Naive thymus-derived CD4-positive, alpha-beta T cell (primary cell): ENCODE results near the gene APOA4. TPM values are rescaled to one million over a fixed set of nuclear protein-coding genes. Genes with fewer than 3 reads are reported as not detected.
"Not testable (repeated sequence)": the region's sequence is repeated elsewhere in the genome, so short reads cannot be mapped to it uniquely, and the experiment has no call there.

Source experiments
- ATAC-seq: fragments of 150-1000 bp; cut with Tn5 transposase; 2 replicates; pipeline ENCODE4 v1.10.0; 2021; ENCODE audit warnings: mild to moderate bottlenecking, moderate library complexity
- CTCF ChIA-PET: fragments of 350-600 bp; sonication (Branson Sonifier 250); formaldehyde crosslinking; loops from one replicate; lab custom pipeline; 2021; ENCODE audit warnings: antibody characterized with exemption; lab: Charles Lee
- POLR2A ChIA-PET: fragments of 350-600 bp; sonication (Branson Sonifier 250); formaldehyde crosslinking; loops from one replicate; lab custom pipeline; 2021; ENCODE audit warnings: antibody characterized with exemption, inconsistent platforms; lab: Charles Lee
- DNase-seq, 9 donors: peaks; one replicate each; pipeline versions ENCODE4 v3.0.0 to v3.0.0-alpha.2; 2020 to 2022; ENCODE audit warnings: mixed read lengths in 1 of 9
- H3K27ac ChIP-seq: one replicate; pipeline ENCODE4 v1.7.0; 2013; ENCODE audit warnings: mild to moderate bottlenecking, low read depth, low read length, moderate library complexity
- H3K27me3 ChIP-seq, 2 donors: one replicate each; pipeline ENCODE4 v1.7.0; 2013; ENCODE audit warnings: low read length in 2 of 2, mild to moderate bottlenecking in 2 of 2, moderate library complexity in 2 of 2; ENCODE audit not compliant: control insufficient read depth in 2 of 2, insufficient read depth in 2 of 2
- H3K36me3 ChIP-seq, 3 experiments: 1 replicate in 2 of 3; 2 replicates in 1 of 3; pipeline ENCODE4 v1.7.0; 2013; ENCODE audit warnings: low read length in 3 of 3, mild to moderate bottlenecking in 3 of 3, moderate library complexity in 1 of 3; ENCODE audit not compliant: insufficient read depth in 3 of 3, control insufficient read depth in 2 of 3
- H3K4me1 ChIP-seq, 2 donors: one replicate each; pipeline ENCODE4 v1.7.0; 2013; ENCODE audit warnings: low read length in 2 of 2, mild to moderate bottlenecking in 2 of 2, moderate library complexity in 1 of 2; ENCODE audit not compliant: control insufficient read depth in 2 of 2, insufficient read depth in 2 of 2
- H3K4me3 ChIP-seq: 2 replicates; pipeline ENCODE4 v1.7.0; 2013; ENCODE audit warnings: mild to moderate bottlenecking, low read length
- H3K9me3 ChIP-seq, 3 experiments: 1 replicate in 2 of 3; 2 replicates in 1 of 3; pipeline ENCODE4 v1.7.0; 2013; ENCODE audit warnings: low read length in 3 of 3; ENCODE audit not compliant: control insufficient read depth in 2 of 3
- H3K27ac Mint-ChIP-seq, 9 donors: one replicate each; pipeline ENCODE4 v1.8.0; 2020 to 2022; ENCODE audit warnings: mixed read lengths in 9 of 9, mild to moderate bottlenecking in 8 of 9, moderate library complexity in 5 of 9, inconsistent platforms in 2 of 9
- H3K27me3 Mint-ChIP-seq, 5 donors: one replicate each; pipeline ENCODE4 v1.8.0; 2021 to 2022; ENCODE audit warnings: mixed read lengths in 5 of 5, mild to moderate bottlenecking in 1 of 5
- H3K36me3 Mint-ChIP-seq, 5 donors: one replicate each; pipeline ENCODE4 v1.8.0; 2020 to 2022; ENCODE audit warnings: mixed read lengths in 5 of 5, mild to moderate bottlenecking in 3 of 5, inconsistent platforms in 1 of 5
- H3K4me1 Mint-ChIP-seq, 7 donors: one replicate each; pipeline ENCODE4 v1.8.0; 2020 to 2022; ENCODE audit warnings: mixed read lengths in 7 of 7, mild to moderate bottlenecking in 3 of 7, inconsistent platforms in 1 of 7
- H3K4me3 Mint-ChIP-seq, 10 donors: one replicate each; pipeline ENCODE4 v1.8.0; 2020 to 2022; ENCODE audit warnings: mild to moderate bottlenecking in 10 of 10, mixed read lengths in 10 of 10, moderate library complexity in 6 of 10, inconsistent platforms in 2 of 10
- H3K9me3 Mint-ChIP-seq, 11 donors: one replicate each; pipeline ENCODE4 v1.8.0; 2020 to 2022; ENCODE audit warnings: mixed read lengths in 11 of 11, mild to moderate bottlenecking in 4 of 11, inconsistent platforms in 1 of 11, moderate library complexity in 1 of 11
- intact Hi-C, 2 donors: fragments of 100-400 bp; cut with micrococcal nuclease; formaldehyde crosslinking; loops; one replicate each; pipeline ENCODE4 v1.15.1; 2023
- polyA plus RNA-seq, 2 donors: library from polyadenylated mRNA; unstranded; fragments of 300-500 nt; fragmentation: Illumina TruSeq; gene quantifications; one replicate each; pipeline ENCODE4 v1.2.3, GENCODE V29; 2021
- total RNA-seq, 6 experiments: library from RNA in 5 of 6; stranded (reverse) in 5 of 6; gene quantifications; 1 replicate in 5 of 6; 2 replicates in 1 of 6; pipeline ENCODE4 v1.2.3 and lab custom pipeline; 2021 to 2026

Gene APOA4
- total and polyA plus RNA-seq, 7 experiments from 2014 or later, result not detected

DNA sequence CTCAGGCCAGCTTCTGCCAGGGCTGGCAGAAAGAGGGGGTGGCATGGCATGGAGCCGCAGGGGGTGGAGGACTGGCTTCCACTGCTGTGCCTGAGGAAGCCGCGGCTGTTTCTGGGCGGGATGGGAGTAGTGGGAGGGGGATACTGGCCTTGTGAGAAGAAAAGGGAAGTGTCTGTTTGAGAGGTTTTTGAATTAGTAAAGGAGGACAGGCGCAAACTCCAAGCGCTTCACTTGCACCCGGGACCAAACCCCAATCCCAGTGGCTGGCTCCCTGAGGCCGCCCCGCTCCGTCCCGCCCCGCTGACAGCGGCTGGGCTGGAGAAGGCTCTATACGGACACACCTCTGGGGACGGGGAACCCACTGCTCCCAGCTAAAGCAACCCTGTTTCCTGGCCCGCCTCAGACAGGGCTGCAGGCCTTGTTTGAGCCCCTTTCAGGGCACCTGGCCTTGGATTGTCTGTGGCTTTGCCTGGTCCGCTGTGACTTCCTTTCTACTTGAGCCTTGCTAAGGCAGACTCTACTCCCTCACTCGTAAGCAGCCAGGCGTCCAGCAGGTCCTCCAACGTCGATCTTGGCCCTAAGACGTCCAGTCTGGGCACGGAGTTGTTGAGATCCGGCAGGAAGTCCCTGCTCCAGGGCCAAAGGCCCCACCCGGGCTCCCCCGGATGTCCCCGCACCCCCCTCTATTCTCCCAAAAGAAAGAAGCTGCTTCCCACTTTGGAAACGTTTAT, 12.1 kb upstream of the APOA4 start:
- intact Hi-C loops, result loop anchor here (5.0 kb wide), 3 partner anchors 103 to 392 kb away; partner anchors contain the start of gene SIK3 (in 1 of the 2)
- POLR2A ChIA-PET, result interaction anchor here (0.9 to 3.6 kb wide), 12 partner anchors 12 to 397 kb away, joined by 3 to 49 read pairs (median 4); partner anchors contain the start of genes APOA5, PCSK7, RNF214 and ZPR1
- Mint-ChIP-seq H3K27me3 (peaks cover 0 to 4% (median 0%) of the 10 kb centered on the region in 5 donors), H3K36me3 (no peaks in the 10 kb centered on the region), H3K9me3 (no peaks in the 10 kb centered on the region), H3K4me3 (peak overlapping the region; percentile 39 to 84 (median 80)), H3K27ac (peak overlapping the region in 7 of 9 donors; percentile 23 to 75 (median 66)), H3K4me1 (peaks cover 4 to 17% (median 14%) of the 10 kb centered on the region in 7 donors)
- CTCF ChIA-PET, result interaction anchor here (0.6 to 3.3 kb wide), 26 partner anchors 13 to 439 kb away, joined by 3 to 66 read pairs (median 4); partner anchors contain the start of genes APOA5, BUD13 and ZPR1
- Histone ChIP-seq H3K36me3 (no peaks in the 10 kb centered on the region), H3K9me3 (no peaks in the 10 kb centered on the region), H3K4me1 (peaks cover 4 to 9% of the 10 kb centered on the region in 2 donors), H3K27me3 (no peaks in the 10 kb centered on the region), H3K27ac (no peak overlapping the region), H3K4me3 (peak overlapping the region; percentile 71)
- ATAC-seq, result peak; percentile 1
- no peak for DNase-seq

GRCh38 chr11:116834535-116835041, 11.5 kb upstream of the APOA4 start:
- H3K9me3 Mint-ChIP-seq, H3K4me3 ChIP-seq, ATAC-seq, H3K27me3 Mint-ChIP-seq, H3K4me1 ChIP-seq, H3K27ac ChIP-seq, H3K9me3 ChIP-seq, DNase-seq, H3K27me3 ChIP-seq, H3K36me3 Mint-ChIP-seq, H3K36me3 ChIP-seq: not testable (repeated sequence)
- ChIA-PET POLR2A (interaction anchor here (3.6 kb wide), 1 partner anchor 18 kb away, joined by 49 read pairs; no protein-coding TSS in a partner anchor), CTCF (interaction anchor here (2.2 to 3.3 kb wide), 3 partner anchors 14 to 270 kb away, joined by 15 to 66 read pairs (median 17); partner anchors contain the start of gene APOA5)
- peaks cover 4 to 17% (median 14%) of the 10 kb centered on the region in 7 donors for H3K4me1 Mint-ChIP-seq
- intact Hi-C loops, result loop anchor here (5.0 kb wide), 3 partner anchors 102 to 393 kb away; partner anchors contain the start of gene SIK3 (in 1 of the 2)
- H3K4me3 Mint-ChIP-seq, result peak overlapping the region; percentile 35 to 84 (median 54)
- H3K27ac Mint-ChIP-seq, result peak overlapping the region in 2 of 9 donors; percentile 66 to 69

GRCh38 chr11:116833816-116834534, 10.9 kb upstream of the APOA4 start:
- no peak for ATAC-seq
- Mint-ChIP-seq H3K4me3 (peak overlapping the region in 6 of 10 donors; percentile 3 to 55 (median 43)), H3K27ac (no peak overlapping the region), H3K9me3 (no peaks in the 10 kb centered on the region), H3K4me1 (peaks cover 4 to 17% (median 14%) of the 10 kb centered on the region in 7 donors), H3K36me3 (no peaks in the 10 kb centered on the region), H3K27me3 (peaks cover 0 to 4% (median 0%) of the 10 kb centered on the region in 5 donors)
- Histone ChIP-seq H3K27me3 (no peaks in the 10 kb centered on the region), H3K4me1 (peaks cover 4 to 9% of the 10 kb centered on the region in 2 donors), H3K36me3 (no peaks in the 10 kb centered on the region), H3K27ac (no peak overlapping the region), H3K4me3 (no peak overlapping the region), H3K9me3 (no peaks in the 10 kb centered on the region)
- no peak for DNase-seq
- ChIA-PET POLR2A (interaction anchor here (0.6 to 1.0 kb wide), 2 partner anchors 9 to 19 kb away, joined by 3 read pairs; no protein-coding TSS in a partner anchor), CTCF (no interaction called here)
- intact Hi-C loops, result no loop called here

GRCh38 chr11:116833491-116833815, 10.3 kb upstream of the APOA4 start:
- intact Hi-C loops, result no loop called here
- DNase-seq (no peak), ATAC-seq (no peak)
- H3K4me3 Mint-ChIP-seq, result no peak overlapping the region
- peak overlapping the region in 1 of 9 donors; percentile 42 for H3K27ac Mint-ChIP-seq
- Histone ChIP-seq H3K4me1 (peaks cover 4 to 9% of the 10 kb centered on the region in 2 donors), H3K27ac (no peak overlapping the region), H3K36me3 (no peaks in the 10 kb centered on the region), H3K9me3 (no peaks in the 10 kb centered on the region), H3K4me3 (no peak overlapping the region), H3K27me3 (no peaks in the 10 kb centered on the region)
- POLR2A ChIA-PET, result interaction anchor here (0.6 to 1.0 kb wide), 3 partner anchors 10 to 465 kb away, joined by 3 read pairs; no protein-coding TSS in a partner anchor
- H3K36me3 Mint-ChIP-seq, result no peaks in the 10 kb centered on the region
- H3K27me3 Mint-ChIP-seq, result peaks cover 0 to 4% (median 0%) of the 10 kb centered on the region in 5 donors
- no peaks in the 10 kb centered on the region for H3K9me3 Mint-ChIP-seq
- H3K4me1 Mint-ChIP-seq, result peaks cover 4 to 17% (median 12%) of the 10 kb centered on the region in 7 donors
- CTCF ChIA-PET, result no interaction called here

DNA sequence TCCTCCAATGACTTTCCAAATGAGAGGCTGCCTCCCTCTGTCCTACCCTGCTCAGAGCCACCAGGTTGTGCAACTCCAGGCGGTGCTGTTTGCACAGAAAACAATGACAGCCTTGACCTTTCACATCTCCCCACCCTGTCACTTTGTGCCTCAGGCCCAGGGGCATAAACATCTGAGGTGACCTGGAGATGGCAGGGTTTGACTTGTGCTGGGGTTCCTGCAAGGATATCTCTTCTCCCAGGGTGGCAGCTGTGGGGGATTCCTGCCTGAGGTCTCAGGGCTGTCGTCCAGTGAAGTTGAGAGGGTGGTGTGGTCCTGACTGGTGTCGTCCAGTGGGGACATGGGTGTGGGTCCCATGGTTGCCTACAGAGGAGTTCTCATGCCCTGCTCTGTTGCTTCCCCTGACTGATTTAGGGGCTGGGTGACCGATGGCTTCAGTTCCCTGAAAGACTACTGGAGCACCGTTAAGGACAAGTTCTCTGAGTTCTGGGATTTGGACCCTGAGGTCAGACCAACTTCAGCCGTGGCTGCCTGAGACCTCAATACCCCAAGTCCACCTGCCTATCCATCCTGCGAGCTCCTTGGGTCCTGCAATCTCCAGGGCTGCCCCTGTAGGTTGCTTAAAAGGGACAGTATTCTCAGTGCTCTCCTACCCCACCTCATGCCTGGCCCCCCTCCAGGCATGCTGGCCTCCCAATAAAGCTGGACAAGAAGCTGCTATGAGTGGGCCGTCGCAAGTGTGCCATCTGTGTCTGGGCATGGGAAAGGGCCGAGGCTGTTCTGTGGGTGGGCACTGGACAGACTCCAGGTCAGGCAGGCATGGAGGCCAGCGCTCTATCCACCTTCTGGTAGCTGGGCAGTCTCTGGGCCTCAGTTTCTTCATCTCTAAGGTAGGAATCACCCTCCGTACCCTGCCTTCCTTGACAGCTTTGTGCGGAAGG, 9.5 kb upstream of the APOA4 start:
- POLR2A ChIA-PET, result interaction anchor here (0.6 to 1.0 kb wide), 2 partner anchors 10 to 466 kb away, joined by 3 read pairs; no protein-coding TSS in a partner anchor
- CTCF ChIA-PET, result no interaction called here

More for the DNA sequence above, 9.5 kb upstream of the APOA4 start:
- H3K36me3 ChIP-seq, result no peaks in the 10 kb centered on the region
- Mint-ChIP-seq H3K27me3 (peaks cover 0 to 4% (median 0%) of the 10 kb centered on the region in 5 donors), H3K4me1 (peaks cover 4 to 17% (median 9%) of the 10 kb centered on the region in 7 donors), H3K36me3 (no peaks in the 10 kb centered on the region), H3K4me3 (no peak overlapping the region), H3K27ac (peak overlapping the region in 1 of 9 donors; percentile 42), H3K9me3 (no peaks in the 10 kb centered on the region)
- H3K4me3 ChIP-seq, result no peak overlapping the region
- peaks cover 4 to 9% of the 10 kb centered on the region in 2 donors for H3K4me1 ChIP-seq
- no peak overlapping the region for H3K27ac ChIP-seq
- H3K9me3 ChIP-seq, result no peaks in the 10 kb centered on the region
- DNase-seq (no peak), ATAC-seq (no peak)
- intact Hi-C loops, result no loop called here
- no peaks in the 10 kb centered on the region for H3K27me3 ChIP-seq
